Mesenteric fat pad (tissue), 1 donor: ENCODE data around the gene ZNF433. TPM values are rescaled to one million over a fixed set of nuclear protein-coding genes. Genes with fewer than 3 reads are reported as not detected.
"Not testable (repeated sequence)": the region's sequence is repeated elsewhere in the genome, so short reads cannot be mapped to it uniquely, and the experiment has no call there.

Source experiments
- DNase-seq: peaks from one replicate; pipeline ENCODE4 v3.0.0-alpha.2; 2020; ENCODE audit warnings: low spot score
- long read RNA-seq: library from polyadenylated mRNA; unstranded; transcript quantifications from one replicate; pipeline ENCODE4 v2.0.0, GENCODE V29; 2020
- total RNA-seq: library from RNA; stranded (reverse); fragmentation: NEBNext Ultra II Directional; extraction: Animal tissue kit (Norgen Biotek cat#: 25700); gene quantifications from one replicate; pipeline ENCODE4 v1.2.1, GENCODE V29; 2021
- donor health status: DM: yes; HTN: yes; CAD: no.

The ZNF433 gene
- total RNA-seq, result 3.5 TPM
- long read RNA-seq, partial matches to known transcripts, result 1 of 8 reads
- long read RNA-seq, other reads (novel, unspliced or antisense), result 0 of 8 reads

DNA sequence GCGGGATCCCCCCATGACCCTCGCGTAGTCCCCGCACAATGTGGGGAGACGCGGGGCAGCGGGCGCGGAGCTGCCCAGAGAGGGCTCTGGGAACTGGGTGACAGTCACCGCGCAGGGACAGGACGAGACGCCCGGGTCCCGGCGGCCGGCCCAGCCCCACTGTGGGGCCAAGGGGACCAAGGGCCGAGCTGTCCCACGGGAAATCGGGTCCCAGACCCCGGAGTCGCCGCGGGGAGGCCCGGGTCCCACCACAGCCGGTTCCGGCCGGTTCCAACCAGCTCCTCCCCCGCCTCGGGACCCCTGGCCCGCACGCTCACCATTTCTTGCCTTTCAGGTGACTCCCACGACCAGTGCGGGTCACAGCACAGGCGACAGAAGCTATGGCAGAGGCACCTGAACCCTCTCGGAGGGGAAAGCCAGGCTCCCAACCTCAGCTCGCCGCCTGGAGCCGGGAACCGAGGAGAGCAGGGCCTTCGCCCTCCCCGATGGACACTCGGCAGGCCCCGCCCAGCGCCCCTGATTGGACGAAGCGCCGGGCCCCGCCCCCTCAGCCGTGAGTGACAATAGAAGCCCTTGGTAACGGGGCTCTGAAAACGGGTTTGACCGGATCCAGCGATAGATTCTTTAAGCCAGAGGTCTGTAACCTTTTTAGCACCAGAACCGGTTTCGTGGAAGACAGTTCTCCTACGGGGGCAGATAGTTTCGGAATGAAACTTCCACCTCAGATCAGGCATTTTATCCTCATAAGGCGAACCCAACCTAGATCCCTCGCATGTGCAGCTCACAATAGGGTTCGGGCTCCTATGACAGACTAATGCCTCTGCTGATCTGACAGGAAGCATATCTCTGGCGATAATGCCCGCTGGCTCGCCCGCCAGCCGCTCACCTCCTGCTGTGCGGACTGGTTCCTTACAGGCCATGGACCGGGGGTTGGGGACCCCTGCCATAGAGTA, at the start of gene ZNF433:
Gene ZNF433, minus strand, starts transcription at position 460 of the 953 bp plus-strand sequence. Its CDS starts 140 bp downstream, at position 320.
- DNase-seq, result peak; percentile 94

- DNase-seq, result not testable (repeated sequence)
These were observed 47.9 kb upstream of the ZNF433 start for GRCh38 chr19:12083336-12083735.

DNA sequence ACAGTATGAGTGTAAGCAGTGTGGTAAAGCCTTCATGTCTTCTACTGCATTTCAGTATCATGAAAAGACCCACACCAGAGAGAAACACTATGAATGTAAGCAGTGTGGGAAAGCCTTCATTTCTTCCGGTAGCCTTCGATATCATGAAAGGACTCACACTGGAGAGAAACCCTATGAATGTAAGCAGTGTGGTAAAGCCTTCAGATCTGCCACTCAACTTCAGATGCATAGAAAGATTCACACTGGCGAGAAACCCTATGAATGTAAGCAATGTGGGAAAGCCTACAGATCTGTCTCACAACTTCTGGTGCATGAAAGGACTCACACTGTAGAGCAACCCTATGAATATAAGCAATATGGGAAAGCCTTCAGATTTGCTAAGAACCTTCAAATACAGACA, 41.9 kb upstream of the ZNF433 start:
- DNase-seq, result no peak

- DNase-seq, result not testable (repeated sequence)
These were observed 40.9 kb upstream of the ZNF433 start for GRCh38 chr19:12076331-12076730.

DNA sequence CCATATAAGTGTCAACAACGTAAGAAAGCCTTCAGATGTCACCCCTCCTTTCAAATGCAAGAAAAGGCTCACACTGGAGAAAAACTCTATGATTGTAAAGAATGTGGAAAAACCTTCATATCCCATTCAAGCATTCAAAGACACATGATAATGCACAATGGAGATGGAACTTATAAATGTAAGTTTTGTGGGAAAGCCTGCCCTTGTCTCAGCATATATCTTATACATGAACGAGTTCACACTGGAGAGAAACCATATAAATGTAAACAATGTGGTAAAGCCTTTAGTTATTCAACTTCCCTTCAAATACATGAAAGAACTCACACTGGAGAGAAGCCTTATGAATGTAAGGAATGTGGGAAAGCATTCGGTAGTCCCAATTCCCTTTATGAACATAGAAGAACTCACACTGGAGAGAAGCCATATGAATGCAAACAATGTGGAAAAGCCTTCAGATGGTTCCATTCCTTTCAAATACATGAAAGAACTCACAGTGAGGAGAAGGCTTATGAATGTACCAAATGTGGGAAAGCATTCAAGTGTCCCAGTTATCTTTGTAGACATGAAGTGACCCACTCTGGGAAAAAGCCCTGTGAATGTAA, 40.2 kb upstream of the ZNF433 start:
- DNase-seq, result no peak

GRCh38 chr19:12064590-12065538, 29.4 kb upstream of the ZNF433 start, which contains the start of gene ZNF844:
Gene ZNF844 (plus strand): TSS chr19:12064731. CDS start chr19:12064874, 143 bp downstream.
- DNase-seq, result peak; percentile 98

DNA sequence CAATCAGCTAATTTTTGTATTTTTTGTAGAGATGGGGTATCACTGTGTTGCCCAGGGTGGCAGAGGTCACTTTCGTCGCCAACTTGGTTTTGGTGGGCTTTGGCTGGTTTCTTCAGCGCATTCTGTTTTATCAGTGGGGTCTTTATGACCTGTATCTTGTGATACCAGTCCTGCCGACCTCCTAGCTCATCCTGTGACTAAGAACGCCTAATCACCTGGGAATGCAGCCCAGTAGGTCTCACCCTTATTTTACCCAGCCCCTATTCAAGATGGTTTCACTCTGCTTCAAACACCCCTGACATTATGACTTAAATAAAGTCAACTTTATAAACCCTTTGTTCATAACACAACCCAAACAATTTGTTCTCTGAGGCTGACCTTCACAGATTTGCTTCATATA, 20.3 kb upstream of the ZNF433 start:
- peak; percentile 35 for DNase-seq

- DNase-seq, result peak; percentile 91
These were observed 17.2 kb upstream of the ZNF433 start, which contains the start of gene ZNF878 for GRCh38 chr19:12052497-12053169. Gene ZNF878 (minus strand): TSS chr19:12052961. CDS start chr19:12052801, 160 bp downstream.

DNA sequence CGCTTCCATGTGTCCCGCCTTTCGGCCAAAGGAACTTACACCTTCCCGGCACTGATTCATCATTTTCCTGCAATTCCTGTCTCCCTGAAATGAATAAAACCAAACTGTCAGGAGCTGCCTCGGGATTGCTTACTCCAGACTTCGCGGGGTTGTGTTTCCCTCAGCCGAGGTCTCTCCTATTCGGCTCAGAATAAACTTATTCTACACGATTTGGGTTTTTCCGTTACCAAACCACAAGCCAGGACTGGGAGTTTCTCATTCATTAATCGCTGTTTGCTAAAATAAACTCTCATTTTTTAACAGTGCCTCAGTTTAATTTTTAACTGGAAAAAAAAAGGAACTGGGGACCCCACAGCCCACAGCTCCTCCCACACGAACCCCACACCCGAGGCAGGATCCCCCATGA, 16.6 kb upstream of the ZNF433 start:
- no peak for DNase-seq

DNA sequence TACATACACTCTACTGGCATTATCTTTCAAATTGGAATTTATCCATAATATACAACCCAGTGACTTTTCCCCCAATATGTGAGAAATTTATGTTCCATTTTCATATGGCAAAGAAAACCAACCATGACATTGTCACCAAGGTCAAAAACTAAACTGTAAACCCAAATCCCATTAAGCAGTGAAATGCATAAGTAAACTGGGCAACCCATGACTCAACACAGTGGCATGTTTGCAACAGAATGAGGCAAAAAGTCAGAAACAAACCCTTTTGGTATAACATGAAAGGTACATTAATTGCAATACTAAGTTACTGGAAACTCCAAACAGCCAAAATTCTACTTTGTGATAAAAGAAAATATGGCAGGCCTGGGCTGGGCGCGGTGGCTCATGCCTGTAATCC, 12.4 kb upstream of the ZNF433 start:
- no peak for DNase-seq

DNA sequence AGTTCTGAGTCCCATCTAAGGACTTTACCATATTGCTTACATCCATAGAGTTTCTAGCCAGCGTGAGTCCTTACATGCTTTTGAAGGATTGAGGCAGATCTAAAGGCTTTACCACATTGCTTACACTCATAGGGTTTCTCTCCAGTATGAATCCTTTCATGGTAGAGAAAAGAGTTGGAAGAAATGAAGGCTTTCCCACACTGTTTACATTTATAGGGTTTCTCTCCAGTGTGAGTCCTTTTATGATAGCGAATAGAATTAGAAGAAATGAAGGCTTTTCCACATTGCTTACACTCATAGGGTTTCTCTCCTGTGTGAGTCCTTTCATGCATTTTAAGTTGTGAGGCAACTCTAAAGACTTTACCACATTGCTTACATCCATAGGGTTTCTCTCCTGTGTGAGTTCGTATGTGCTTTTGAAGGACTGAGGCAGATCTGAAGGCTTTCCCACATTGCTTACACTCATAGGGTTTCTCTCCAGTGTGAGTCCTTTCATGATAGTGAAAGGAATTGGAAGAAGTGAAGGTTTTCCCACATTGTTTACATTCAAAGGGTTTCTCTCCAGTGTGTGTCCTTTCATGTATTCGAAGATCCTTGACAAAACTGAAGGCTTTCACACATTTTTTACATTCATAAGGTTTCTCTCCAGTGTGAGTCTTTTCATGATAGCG, 8.4 kb upstream of the ZNF433 start:
- DNase-seq, result no peak

- DNase-seq, result no peak
These were observed 7.4 kb upstream of the ZNF433 start for GRCh38 chr19:12042893-12043292.

- peak; percentile 26 for DNase-seq
These were observed 859 bp downstream of the ZNF433 start for GRCh38 chr19:12034620-12035019.

DNA sequence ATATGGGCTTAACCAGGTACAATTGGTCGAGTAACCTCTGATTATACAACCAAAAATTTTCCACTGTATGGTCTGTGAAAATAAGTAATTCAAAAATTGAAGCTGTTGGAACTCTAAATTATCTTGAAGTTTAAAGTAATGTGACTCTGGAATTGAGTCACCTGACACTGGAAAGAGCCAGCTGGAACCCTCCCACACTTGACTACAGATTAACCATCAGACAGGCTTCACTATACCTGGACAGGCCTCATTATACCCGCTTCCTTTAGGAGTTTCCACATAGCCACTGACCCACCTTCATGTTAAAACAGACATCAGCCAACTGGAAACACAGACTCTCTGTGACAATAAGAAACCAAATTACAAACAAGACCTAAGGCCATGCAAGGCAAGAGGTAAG, 1.3 kb downstream of the ZNF433 start:
- no peak for DNase-seq

DNA sequence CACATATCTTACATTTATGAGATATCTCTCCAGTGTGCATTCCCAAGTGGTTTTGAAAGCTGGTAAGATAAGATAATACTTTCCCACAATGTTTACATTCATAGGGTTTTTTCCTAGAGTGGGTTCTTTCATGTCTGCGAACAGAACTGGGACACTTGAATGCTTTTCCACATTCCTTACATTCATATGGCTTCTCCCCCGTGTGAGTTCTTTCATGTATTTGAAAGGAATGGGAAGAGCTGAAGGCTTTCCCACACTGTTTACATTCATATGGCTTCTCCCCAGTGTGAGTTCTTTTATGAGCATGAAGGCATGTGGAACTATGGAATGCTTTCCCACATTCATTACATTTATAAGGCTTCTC, 19.7 kb downstream of the ZNF433 start:
- no peak for DNase-seq

- no peak for DNase-seq
These were observed 20.3 kb downstream of the ZNF433 start for GRCh38 chr19:12015015-12015752.

DNA sequence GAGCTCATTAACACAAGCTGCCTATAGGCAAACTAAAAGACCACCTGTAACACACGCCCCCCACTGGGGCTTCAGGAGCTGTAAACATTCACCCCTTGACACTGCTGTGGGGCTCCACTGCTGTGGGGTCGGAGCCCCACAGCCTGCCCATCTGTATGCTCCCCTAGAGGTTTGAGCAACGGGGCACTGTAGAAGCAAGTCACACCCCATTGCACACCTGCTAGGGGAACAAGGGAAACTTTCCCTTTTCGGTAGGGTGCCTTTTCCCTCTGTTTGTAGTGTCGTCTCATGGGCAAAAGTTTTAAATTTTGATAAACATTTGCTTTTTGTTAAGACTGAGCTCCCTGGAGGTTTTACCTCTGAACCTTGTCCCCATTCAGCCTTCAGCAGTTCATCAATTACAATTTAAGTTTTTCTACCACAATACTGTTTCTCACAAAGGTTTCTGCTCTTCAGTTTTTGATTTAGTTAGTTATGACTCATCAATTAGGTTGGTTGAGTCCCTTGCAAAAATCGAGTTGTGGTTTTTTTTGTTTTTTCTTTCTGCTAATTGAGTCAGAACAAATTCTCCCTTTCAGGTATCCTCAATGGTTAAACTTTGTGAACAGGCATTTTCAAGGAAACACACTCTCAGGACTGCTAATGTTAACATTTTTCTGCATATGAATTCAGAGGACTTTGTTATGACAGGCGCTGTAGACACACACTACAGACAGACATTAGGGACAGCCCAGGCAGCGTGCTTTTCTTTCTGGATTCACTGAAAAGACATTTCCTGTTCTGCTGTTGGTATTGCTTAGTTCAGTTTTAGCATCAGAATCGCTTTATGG, 35.1 kb downstream of the ZNF433 start:
- no peak for DNase-seq

DNA sequence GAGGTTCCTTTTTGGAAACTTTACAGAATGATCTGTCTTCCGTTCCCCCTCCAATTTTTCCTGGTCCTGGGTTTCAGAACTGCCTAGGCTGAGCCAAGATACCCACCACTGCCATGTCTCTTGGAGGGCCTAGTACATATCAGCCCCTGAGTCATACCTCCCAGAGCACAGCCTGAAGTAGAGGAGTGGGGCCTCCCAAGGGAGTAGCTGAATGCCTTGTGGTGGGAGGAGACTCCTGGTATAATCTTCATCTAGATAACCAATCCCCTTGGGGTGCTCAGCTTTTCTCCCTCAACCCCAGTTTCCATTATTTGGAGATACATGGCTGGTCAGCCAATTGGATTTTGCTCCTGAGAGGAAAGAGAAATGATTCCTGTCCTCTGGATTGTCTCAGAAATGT, 40.3 kb downstream of the ZNF433 start:
- DNase-seq, result no peak
